Measurements from ENCODE around the gene MSI2.
A peak's percentile ranks its signal among the peaks of the same experiment; 100 is the strongest.

Gene MSI2

GRCh38 chr17:57689254-57689653, 432.9 kb downstream of the MSI2 start:
- no peak for DNase-seq (ENCODE audit: low read depth)

GRCh38 chr17:57691939-57692338, 435.6 kb downstream of the MSI2 start:
- DNase-seq (ENCODE audit: low read depth) = no peak

GRCh38 chr17:57692770-57693169, 436.4 kb downstream of the MSI2 start:
- DNase-seq (ENCODE audit: low read depth) = no peak

- DNase-seq (ENCODE audit: low read depth) = no peak
Measured at GRCh38 chr17:57694051-57694450, 437.7 kb downstream of the MSI2 start.

- DNase-seq (ENCODE audit: low read depth) = no peak
Measured at GRCh38 chr17:57696050-57696449, 439.7 kb downstream of the MSI2 start.

GRCh38 chr17:57697197-57697596, 440.9 kb downstream of the MSI2 start:
- DNase-seq (ENCODE audit: low read depth) = no peak

- DNase-seq (ENCODE audit: low read depth) = peak; percentile 16
Measured at GRCh38 chr17:57697891-57698711, 441.8 kb downstream of the MSI2 start.

- no peak for DNase-seq (ENCODE audit: low read depth)
Measured at GRCh38 chr17:57699751-57700219, 443.5 kb downstream of the MSI2 start.

GRCh38 chr17:57701124-57701523, 444.8 kb downstream of the MSI2 start:
- no peak for DNase-seq (ENCODE audit: low read depth)

- no peak for DNase-seq (ENCODE audit: low read depth)
Measured at GRCh38 chr17:57703273-57703672, 446.9 kb downstream of the MSI2 start.

GRCh38 chr17:57704448-57704847, 448.1 kb downstream of the MSI2 start:
- DNase-seq (ENCODE audit: low read depth) = no peak

GRCh38 chr17:57705921-57706695, 449.8 kb downstream of the MSI2 start:
- no peak for DNase-seq (ENCODE audit: low read depth)

- no peak for DNase-seq (ENCODE audit: low read depth)
Measured at GRCh38 chr17:57706761-57707160, 450.4 kb downstream of the MSI2 start.

GRCh38 chr17:57707892-57708291, 451.6 kb downstream of the MSI2 start:
- DNase-seq (ENCODE audit: low read depth) = no peak

- no peak for DNase-seq (ENCODE audit: low read depth)
Measured at GRCh38 chr17:57708410-57708809, 452.1 kb downstream of the MSI2 start.

GRCh38 chr17:57713140-57713539, 456.8 kb downstream of the MSI2 start:
- no peak for DNase-seq (ENCODE audit: low read depth)

- no peak for DNase-seq (ENCODE audit: low read depth)
Measured at GRCh38 chr17:57714665-57715180, 458.4 kb downstream of the MSI2 start.

- DNase-seq (ENCODE audit: low read depth) = no peak
Measured at GRCh38 chr17:57715981-57716380, 459.7 kb downstream of the MSI2 start.

- no peak for DNase-seq (ENCODE audit: low read depth)
Measured at GRCh38 chr17:57718878-57719277, 462.6 kb downstream of the MSI2 start.

- DNase-seq (ENCODE audit: low read depth) = no peak
Measured at GRCh38 chr17:57720386-57721035, 464.2 kb downstream of the MSI2 start.

- no peak for DNase-seq (ENCODE audit: low read depth)
Measured at GRCh38 chr17:57721967-57722703, 465.8 kb downstream of the MSI2 start.

GRCh38 chr17:57722704-57723043, 466.4 kb downstream of the MSI2 start:
- no peak for DNase-seq (ENCODE audit: low read depth)

Measured in stimulated activated CD4-positive, alpha-beta T cell treated with anti-CD3 and anti-CD28 coated beads, Interleukin-2, amount 100 ng/mL, for 4 hours (primary cell).